T-helper 2 cell treated with Interferon-gamma antibody and Interleukin-4, amounts not matched to agents 5 μg/mL and 100 μg/mL, for 36 hours (primary cell): Measurements from ENCODE around the gene MRFAP1L1.
A peak's percentile ranks its signal among the peaks of the same experiment; 100 is the strongest.

Experiments
- DNase-seq: peaks from one replicate; pipeline ENCODE4 v3.0.0; 2021; ENCODE audit warnings: low spot score
- H3K27ac Mint-ChIP-seq: one replicate; pipeline ENCODE4 v1.8.0; 2021; ENCODE audit warnings: mild to moderate bottlenecking, mixed read lengths
- H3K27me3 Mint-ChIP-seq: one replicate; pipeline ENCODE4 v1.8.0; 2021; ENCODE audit warnings: low read depth, mixed read lengths
- H3K36me3 Mint-ChIP-seq: one replicate; pipeline ENCODE4 v1.8.0; 2021; ENCODE audit warnings: low read depth, mixed read lengths
- H3K4me1 Mint-ChIP-seq: one replicate; pipeline ENCODE4 v1.8.0; 2021; ENCODE audit warnings: low read depth, mixed read lengths
- H3K4me3 Mint-ChIP-seq: one replicate; pipeline ENCODE4 v1.8.0; 2022; ENCODE audit warnings: mild to moderate bottlenecking, moderate library complexity, mixed read lengths
- H3K9me3 Mint-ChIP-seq: one replicate; pipeline ENCODE4 v1.8.0; 2021; ENCODE audit warnings: mixed read lengths

Gene MRFAP1L1

DNA sequence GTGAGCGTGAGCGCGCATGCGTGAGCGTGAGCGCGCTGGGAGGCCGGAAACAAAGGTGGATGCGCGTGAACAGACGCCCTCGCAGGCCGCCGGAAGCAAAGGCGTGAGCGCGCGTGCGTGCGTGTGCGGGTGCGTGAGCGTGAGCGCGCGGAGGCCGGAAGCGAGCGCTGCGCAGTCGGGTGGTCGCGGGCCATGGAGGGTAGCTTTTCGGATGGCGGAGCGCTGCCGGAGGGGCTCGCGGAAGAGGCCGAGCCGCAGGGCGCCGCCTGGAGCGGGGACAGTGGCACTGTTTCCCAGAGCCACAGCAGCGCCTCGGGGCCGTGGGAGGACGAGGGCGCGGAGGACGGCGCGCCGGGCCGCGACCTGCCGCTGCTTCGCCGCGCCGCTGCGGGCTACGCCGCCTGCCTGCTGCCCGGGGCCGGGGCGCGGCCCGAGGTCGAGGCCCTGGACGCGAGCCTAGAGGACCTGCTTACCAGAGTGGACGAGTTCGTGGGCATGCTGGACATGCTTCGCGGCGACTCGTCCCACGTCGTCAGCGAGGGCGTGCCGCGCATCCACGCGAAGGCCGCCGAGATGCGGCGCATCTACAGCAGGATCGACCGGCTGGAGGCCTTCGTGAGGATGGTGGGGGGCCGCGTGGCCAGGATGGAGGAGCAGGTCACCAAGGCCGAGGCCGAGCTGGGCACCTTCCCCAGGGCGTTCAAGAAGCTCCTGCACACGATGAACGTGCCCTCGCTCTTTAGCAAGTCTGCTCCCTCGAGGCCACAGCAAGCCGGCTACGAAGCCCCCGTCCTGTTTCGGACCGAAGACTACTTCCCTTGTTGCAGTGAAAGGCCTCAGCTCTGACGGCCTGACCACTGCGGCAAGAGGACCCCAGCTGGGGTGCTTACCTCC lies 6.6 kb upstream of the MRFAP1L1 start, which contains the start of gene BLOC1S4:
Gene BLOC1S4 (plus strand): TSS at position 157 of the 894 bp plus-strand sequence. CDS start 36 bp downstream, at position 193.
- Mint-ChIP-seq H3K36me3 (peaks cover 13% of the 10 kb centered on the region), H3K4me3 (peak within 1 kb of the TSS; percentile 93), H3K27me3 (peaks cover 4% of the 10 kb centered on the region), H3K4me1 (peaks cover 32% of the 10 kb centered on the region), H3K27ac (peak within 1 kb of the TSS; percentile 97), H3K9me3 (peaks cover 6% of the 10 kb centered on the region)
- DNase-seq: peak; percentile 91

GRCh38 chr4:6715704-6716017 lies 6.0 kb upstream of the MRFAP1L1 start:
- Mint-ChIP-seq H3K27me3 (peaks cover 5% of the 10 kb centered on the region), H3K9me3 (peaks cover 11% of the 10 kb centered on the region), H3K36me3 (peaks cover 13% of the 10 kb centered on the region), H3K4me1 (peaks cover 37% of the 10 kb centered on the region), H3K27ac (peak overlapping the region; percentile 97), H3K4me3 (peak overlapping the region; percentile 93)
- no peak for DNase-seq

GRCh38 chr4:6714954-6715353 lies 5.3 kb upstream of the MRFAP1L1 start:
- H3K4me1 Mint-ChIP-seq: peaks cover 40% of the 10 kb centered on the region
- no peak overlapping the region for H3K27ac Mint-ChIP-seq
- H3K4me3 Mint-ChIP-seq: peak overlapping the region; percentile 6
- peaks cover 13% of the 10 kb centered on the region for H3K36me3 Mint-ChIP-seq
- DNase-seq: no peak
- peaks cover 6% of the 10 kb centered on the region for H3K27me3 Mint-ChIP-seq
- H3K9me3 Mint-ChIP-seq: peaks cover 12% of the 10 kb centered on the region

DNA sequence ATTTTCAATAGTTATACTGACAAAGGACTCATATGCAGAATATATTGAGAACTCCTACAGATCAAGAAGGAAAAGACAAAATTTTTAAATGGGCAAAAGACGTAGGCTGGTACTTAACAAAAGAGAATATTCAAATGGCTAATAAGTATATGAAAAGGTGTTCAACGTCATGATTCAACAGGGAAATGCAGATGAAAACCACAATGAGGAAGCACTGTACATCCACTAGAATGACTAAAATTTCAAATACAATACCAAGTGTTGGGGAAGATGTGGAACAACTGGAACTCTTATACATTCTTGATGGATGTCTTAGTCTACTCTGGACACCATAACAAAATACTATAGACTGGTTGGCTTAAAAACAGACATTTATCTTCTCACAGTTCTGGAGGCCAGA lies 1.3 kb upstream of the MRFAP1L1 start:
- H3K27me3 Mint-ChIP-seq: peaks cover 6% of the 10 kb centered on the region
- H3K27ac Mint-ChIP-seq: peak overlapping the region; percentile 12
- peaks cover 31% of the 10 kb centered on the region for H3K36me3 Mint-ChIP-seq
- no peak for DNase-seq
- H3K4me1 Mint-ChIP-seq: peaks cover 42% of the 10 kb centered on the region
- H3K4me3 Mint-ChIP-seq: peak overlapping the region; percentile 13
- H3K9me3 Mint-ChIP-seq: peaks cover 12% of the 10 kb centered on the region

- H3K27me3 Mint-ChIP-seq: peaks cover 4% of the 10 kb centered on the region
- H3K36me3 Mint-ChIP-seq: peaks cover 34% of the 10 kb centered on the region
- H3K4me3 Mint-ChIP-seq: peak overlapping the region; percentile 98
- H3K27ac Mint-ChIP-seq: peak overlapping the region; percentile 94
- H3K9me3 Mint-ChIP-seq: peaks cover 12% of the 10 kb centered on the region
- peaks cover 43% of the 10 kb centered on the region for H3K4me1 Mint-ChIP-seq
- no peak for DNase-seq
Measured at GRCh38 chr4:6710282-6710681, 617 bp upstream of the MRFAP1L1 start.

DNA sequence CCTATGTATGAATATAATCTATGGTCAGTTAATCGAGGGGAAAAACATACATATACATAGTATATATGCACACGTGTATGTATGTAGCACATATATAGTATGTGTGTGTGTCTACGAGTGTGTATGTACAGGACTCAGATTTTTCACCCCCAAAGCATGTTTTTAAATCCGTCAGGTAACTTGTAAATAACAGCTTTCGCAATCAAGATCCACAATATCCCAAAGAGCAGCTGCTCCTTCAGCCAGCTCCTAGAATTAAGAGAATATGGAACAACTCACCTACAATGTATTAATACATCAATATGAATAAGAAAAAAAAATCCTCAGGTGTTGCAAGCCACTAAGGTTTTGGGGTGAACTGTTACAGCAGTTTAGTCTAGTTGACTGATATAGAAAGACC lies 3.5 kb downstream of the MRFAP1L1 start:
- Mint-ChIP-seq H3K4me1 (peaks cover 51% of the 10 kb centered on the region), H3K36me3 (peaks cover 67% of the 10 kb centered on the region), H3K4me3 (peak overlapping the region; percentile 47), H3K27ac (no peak overlapping the region), H3K9me3 (peaks cover 11% of the 10 kb centered on the region), H3K27me3 (peaks cover 2% of the 10 kb centered on the region)
- no peak for DNase-seq

- H3K4me1 Mint-ChIP-seq: peaks cover 49% of the 10 kb centered on the region
- H3K27ac Mint-ChIP-seq: no peak overlapping the region
- H3K27me3 Mint-ChIP-seq: peaks cover under 1% of the 10 kb centered on the region
- H3K36me3 Mint-ChIP-seq: peaks cover 69% of the 10 kb centered on the region
- no peak for DNase-seq
- peaks cover 6% of the 10 kb centered on the region for H3K9me3 Mint-ChIP-seq
- peak overlapping the region; percentile 7 for H3K4me3 Mint-ChIP-seq
Measured at GRCh38 chr4:6705646-6706045, 4.0 kb downstream of the MRFAP1L1 start.

- Mint-ChIP-seq H3K36me3 (peaks cover 75% of the 10 kb centered on the region), H3K9me3 (peaks cover 4% of the 10 kb centered on the region), H3K27ac (peak overlapping the region; percentile 62), H3K27me3 (no peaks in the 10 kb centered on the region), H3K4me1 (peaks cover 57% of the 10 kb centered on the region), H3K4me3 (no peak overlapping the region)
- DNase-seq: no peak
Measured at GRCh38 chr4:6703786-6704185, 5.9 kb downstream of the MRFAP1L1 start.

- Mint-ChIP-seq H3K4me3 (no peak overlapping the region), H3K36me3 (peaks cover 70% of the 10 kb centered on the region), H3K4me1 (peaks cover 55% of the 10 kb centered on the region), H3K9me3 (peaks cover 4% of the 10 kb centered on the region), H3K27ac (no peak overlapping the region), H3K27me3 (no peaks in the 10 kb centered on the region)
- no peak for DNase-seq
Measured at GRCh38 chr4:6702761-6703160, 6.9 kb downstream of the MRFAP1L1 start.

GRCh38 chr4:6701371-6701770 lies 8.3 kb downstream of the MRFAP1L1 start:
- Mint-ChIP-seq H3K36me3 (peaks cover 62% of the 10 kb centered on the region), H3K27ac (peak overlapping the region; percentile 5), H3K4me1 (peaks cover 56% of the 10 kb centered on the region)

GRCh38 chr4:6699903-6700302 lies 9.8 kb downstream of the MRFAP1L1 start:
- no peak for DNase-seq
- H3K27ac Mint-ChIP-seq: no peak overlapping the region
- peak overlapping the region; percentile 25 for H3K4me3 Mint-ChIP-seq
- H3K4me1 Mint-ChIP-seq: peaks cover 57% of the 10 kb centered on the region
- H3K36me3 Mint-ChIP-seq: peaks cover 57% of the 10 kb centered on the region
- no peaks in the 10 kb centered on the region for H3K27me3 Mint-ChIP-seq
- peaks cover 4% of the 10 kb centered on the region for H3K9me3 Mint-ChIP-seq

More at GRCh38 chr4:6701371-6701770, 8.3 kb downstream of the MRFAP1L1 start:
- DNase-seq: no peak
- Mint-ChIP-seq H3K27me3 (no peaks in the 10 kb centered on the region), H3K9me3 (peaks cover 4% of the 10 kb centered on the region), H3K4me3 (no peak overlapping the region)

GRCh38 chr4:6699388-6699787 lies 10.3 kb downstream of the MRFAP1L1 start:
- no peak for DNase-seq
- peaks cover 52% of the 10 kb centered on the region for H3K36me3 Mint-ChIP-seq
- H3K9me3 Mint-ChIP-seq: peaks cover 4% of the 10 kb centered on the region
- peak overlapping the region; percentile 28 for H3K27ac Mint-ChIP-seq
- H3K4me3 Mint-ChIP-seq: peak overlapping the region; percentile 25
- peaks cover 56% of the 10 kb centered on the region for H3K4me1 Mint-ChIP-seq
- no peaks in the 10 kb centered on the region for H3K27me3 Mint-ChIP-seq

DNA sequence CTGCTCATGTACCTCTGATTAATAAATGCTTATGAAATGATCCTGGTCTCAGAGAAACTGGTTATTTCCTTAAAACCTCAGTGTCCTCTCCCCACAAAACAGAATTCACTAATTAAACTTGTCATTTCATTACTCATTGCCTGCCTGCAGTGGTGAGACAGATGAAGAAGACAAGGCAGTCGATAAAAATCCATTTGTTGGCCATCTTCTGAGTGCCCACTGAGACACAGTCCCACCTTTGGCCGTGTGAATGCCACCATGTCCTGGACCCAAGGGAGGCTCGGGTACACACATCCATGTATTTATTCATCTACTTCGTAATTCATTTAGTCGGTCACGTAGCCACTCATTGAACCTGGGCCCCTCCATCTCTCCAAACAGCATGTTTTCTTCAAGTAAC lies 12.5 kb downstream of the MRFAP1L1 start:
- Mint-ChIP-seq H3K27ac (peak overlapping the region; percentile 96), H3K4me3 (peak overlapping the region; percentile 73), H3K27me3 (no peaks in the 10 kb centered on the region), H3K36me3 (peaks cover 33% of the 10 kb centered on the region), H3K4me1 (peaks cover 69% of the 10 kb centered on the region), H3K9me3 (no peaks in the 10 kb centered on the region)
- DNase-seq: no peak

DNA sequence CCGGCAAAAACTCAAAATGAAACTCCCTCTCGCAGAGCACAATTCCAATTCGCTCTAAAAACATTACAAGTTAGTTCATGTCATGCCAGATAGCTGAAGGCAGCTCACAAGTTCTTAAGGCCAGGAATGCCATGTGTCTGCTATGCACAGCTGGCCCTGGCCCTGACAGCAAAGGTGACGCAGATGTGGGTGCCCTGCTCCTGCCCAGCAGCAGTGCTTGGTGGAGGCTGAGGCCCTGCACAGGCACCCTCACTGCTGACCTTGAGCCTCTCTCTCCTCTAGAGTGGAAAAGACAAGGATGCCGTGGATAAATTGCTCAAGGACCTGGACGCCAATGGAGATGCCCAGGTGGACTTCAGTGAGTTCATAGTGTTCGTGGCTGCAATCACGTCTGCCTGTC lies 13.1 kb downstream of the MRFAP1L1 start:
- DNase-seq: no peak
- H3K36me3 Mint-ChIP-seq: peaks cover 32% of the 10 kb centered on the region
- H3K27me3 Mint-ChIP-seq: no peaks in the 10 kb centered on the region
- H3K4me3 Mint-ChIP-seq: peak overlapping the region; percentile 73
- no peaks in the 10 kb centered on the region for H3K9me3 Mint-ChIP-seq
- H3K4me1 Mint-ChIP-seq: peaks cover 70% of the 10 kb centered on the region
- peak overlapping the region; percentile 96 for H3K27ac Mint-ChIP-seq
